DMS153 treated with DMSO at 0.1 percent for 48 hours (cell line): ENCODE data around the gene C1QTNF6.

Source experiments
- DNase-seq: peaks from one replicate; lab custom pipeline; 2025; ENCODE audit not compliant: unreplicated experiment; lab: John Stamatoyannopoulos, UW

Gene C1QTNF6

GRCh38 chr22:37224757-37225420 is 36.8 kb upstream of the C1QTNF6 start:
- no peak for DNase-seq

DNA sequence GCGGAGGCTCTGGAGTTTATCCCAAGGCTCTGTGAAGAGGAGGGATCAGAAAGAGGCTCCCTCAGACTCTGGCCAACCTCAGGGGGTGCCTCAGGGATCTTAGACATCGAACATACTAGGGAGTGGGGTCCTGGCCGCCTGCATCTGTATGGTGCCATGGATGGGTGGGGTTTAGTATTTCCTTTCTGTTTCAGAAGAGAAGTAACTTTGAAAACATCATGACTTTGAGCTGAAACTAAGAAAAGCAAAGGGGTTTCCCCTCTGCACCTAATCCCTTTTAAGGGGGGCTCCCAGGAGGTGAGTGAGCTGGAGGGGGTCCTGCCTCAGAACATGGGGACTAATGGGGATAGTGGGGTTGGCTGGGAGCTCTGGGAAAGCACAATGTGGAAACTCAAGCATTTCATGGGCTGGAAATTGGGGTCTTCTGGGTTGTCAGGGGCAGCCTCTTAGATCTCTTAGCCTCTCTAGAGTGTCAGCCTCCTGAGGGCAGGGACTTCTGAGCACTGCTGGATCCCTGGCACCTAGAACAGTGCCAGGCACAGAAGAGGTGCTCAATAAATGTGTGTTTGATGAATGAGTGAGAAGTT is 36.0 kb upstream of the C1QTNF6 start:
- no peak for DNase-seq

DNA sequence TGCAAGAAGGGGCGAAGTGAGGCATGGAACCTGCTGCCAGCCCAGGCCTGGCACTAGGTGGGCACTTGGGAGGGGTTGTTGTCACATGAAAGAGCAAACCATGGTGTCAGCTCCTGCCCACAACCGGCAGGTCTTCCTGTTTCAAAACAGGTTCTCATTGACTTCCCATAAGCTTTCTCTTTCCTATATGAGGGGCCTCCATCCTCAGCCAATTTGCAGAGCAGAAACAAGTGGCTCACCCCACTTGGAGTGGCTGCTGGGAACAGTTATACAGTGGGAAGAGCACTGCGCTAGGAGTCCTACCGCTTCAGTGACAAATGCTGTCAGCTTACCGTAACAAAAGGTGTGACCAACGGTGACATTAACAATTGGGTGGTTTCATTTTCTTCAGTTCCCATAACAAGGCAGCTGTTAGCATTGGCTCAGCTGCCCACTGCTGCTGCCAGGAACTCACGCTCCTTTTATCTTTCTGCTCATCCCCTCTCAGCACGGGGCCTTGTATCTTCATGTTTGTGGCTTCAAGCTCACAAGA is 34.5 kb upstream of the C1QTNF6 start:
- DNase-seq = no peak

- no peak for DNase-seq
These were observed 33.6 kb upstream of the C1QTNF6 start for GRCh38 chr22:37221424-37222333.

GRCh38 chr22:37220543-37220981 is 32.5 kb upstream of the C1QTNF6 start:
- no peak for DNase-seq

- no peak for DNase-seq
These were observed 31.5 kb upstream of the C1QTNF6 start for GRCh38 chr22:37219533-37219932.

GRCh38 chr22:37218771-37219411 is 30.8 kb upstream of the C1QTNF6 start:
- DNase-seq = no peak

DNA sequence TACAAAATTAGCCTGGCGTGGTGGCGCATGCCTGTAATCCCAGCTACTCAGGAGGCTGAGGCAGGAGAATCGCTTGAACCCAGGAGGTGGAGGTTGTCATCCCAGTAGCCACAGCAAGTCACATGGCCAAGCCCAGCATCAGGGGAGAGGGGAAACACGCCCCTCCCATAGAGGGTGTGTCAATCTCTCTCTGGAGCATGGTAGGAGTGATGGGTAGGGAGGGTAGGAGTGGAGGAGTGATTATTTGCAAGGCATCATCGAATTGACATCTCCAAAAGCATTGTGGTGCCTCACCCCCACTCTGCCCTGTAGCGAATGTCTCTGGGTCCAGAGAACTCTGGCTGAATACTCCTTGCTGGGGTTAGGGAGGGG is 30.3 kb upstream of the C1QTNF6 start:
- no peak for DNase-seq

GRCh38 chr22:37215890-37216289 is 27.8 kb upstream of the C1QTNF6 start:
- DNase-seq = no peak

- no peak for DNase-seq
These were observed 26.6 kb upstream of the C1QTNF6 start for GRCh38 chr22:37214731-37215030.

GRCh38 chr22:37213941-37214730 is 26.1 kb upstream of the C1QTNF6 start:
- no peak for DNase-seq

DNA sequence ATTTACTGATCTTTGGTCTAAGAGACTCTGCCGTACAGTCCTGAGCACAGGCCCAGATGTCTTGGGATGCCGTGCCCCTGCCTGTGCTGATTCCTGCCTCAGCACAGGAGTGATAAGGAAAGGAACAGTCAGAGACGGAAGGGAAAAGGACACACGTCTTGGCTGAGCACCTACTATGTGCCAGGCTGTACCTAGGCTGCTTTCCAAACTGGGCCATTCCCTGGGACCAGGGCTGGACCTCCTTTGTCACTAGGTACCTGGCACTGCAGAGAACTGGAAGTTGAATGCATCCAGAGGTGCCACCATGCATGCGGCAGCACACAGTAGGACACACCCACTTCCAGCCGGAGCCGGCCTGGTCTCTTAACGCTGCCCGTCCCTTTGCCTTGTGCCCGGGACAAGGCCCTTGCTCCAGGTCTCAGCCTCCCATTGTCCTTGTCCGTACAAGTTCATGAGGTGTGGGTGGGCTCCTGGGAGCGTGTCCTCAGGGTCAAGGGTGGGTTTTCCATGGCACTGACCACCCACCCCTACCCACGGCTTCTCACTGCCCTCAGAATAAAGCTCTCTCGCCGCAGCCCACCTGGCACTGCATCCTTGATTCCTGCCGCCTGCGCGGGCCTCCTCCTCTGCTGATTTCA is 25.3 kb upstream of the C1QTNF6 start:
- DNase-seq = no peak

DNA sequence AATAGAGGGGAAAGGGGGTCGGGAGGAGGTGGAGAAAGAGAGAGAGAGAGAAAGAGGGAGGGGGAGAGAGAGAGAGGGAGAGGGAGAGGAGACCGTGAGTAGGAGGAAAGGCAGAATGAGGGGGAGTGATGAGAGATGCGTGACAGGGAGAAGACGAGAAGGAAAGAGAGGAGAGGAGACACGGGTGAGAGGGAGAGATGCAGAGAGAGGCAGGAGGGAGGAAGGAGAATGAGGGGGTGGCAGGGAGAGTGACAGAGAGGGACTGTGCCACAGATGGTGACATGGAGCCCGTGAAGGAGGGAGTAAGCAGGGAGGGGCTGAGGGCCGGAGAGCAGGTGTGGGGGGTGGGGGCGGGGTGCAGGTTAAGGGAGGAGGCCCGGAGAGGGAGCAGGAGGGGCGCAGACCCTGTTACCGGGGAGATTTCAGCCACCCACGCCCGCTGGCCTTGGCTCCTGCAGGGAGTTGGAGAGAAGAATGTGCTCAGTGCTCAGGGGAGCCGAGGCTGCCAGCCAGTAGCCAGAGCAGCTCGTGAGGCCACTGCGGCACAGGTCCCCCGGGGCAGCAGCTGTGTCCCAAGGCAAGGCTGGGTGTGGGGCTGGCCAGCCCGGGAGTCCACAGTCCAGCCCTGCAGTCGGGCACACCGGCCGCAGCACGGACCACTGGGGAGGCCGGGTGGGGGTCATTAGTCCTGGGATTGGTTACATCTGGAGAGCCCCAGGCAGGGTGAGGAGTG is 24.3 kb upstream of the C1QTNF6 start, which contains the start of gene SSTR3:
Gene SSTR3, minus strand, starts transcription at position 304 of the 733 bp plus-strand sequence. CDS start 4,674 bp downstream, outside the sequence.
- no peak for DNase-seq

GRCh38 chr22:37211866-37212173 is 23.8 kb upstream of the C1QTNF6 start:
- no peak for DNase-seq

DNA sequence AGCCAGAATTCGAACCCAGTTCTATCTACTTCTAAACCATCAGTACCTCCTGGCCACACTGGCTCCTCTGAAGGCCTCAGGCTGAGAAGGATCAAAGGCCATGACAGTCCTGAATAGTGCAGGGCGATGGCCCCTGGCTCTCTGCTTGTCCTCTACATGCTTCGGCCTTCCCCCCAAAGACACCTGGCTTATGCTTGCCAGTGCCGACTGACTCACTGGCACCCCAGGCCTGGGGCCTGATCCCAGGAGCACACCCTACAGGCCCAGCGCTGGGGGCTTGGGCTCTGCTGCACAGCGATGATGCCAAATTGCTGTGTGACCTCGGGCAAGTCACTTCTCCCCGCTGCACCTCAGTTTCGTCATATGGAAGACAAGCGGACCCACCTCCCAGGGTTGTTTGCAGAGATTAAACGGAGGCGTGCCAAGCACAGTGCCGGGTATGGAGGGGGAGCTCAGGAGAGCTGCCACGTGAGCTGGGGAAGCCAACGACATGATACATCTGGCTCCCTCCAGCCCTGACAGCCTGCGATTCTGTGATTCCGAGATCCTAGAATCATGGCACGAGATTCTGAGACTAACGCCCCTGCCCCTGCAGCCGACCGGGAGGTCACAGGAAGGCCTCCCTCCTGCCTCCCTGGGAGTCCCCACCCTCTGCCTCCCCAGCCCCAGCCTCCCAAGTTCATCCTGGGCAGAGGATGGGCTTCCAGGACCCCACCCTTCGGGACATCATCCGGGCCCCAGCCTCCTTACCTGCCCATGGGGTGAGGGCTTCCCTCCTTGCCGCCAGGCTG is 23.2 kb upstream of the C1QTNF6 start:
- DNase-seq = no peak

GRCh38 chr22:37210041-37210803 is 22.2 kb upstream of the C1QTNF6 start:
- DNase-seq = no peak

GRCh38 chr22:37209140-37209845 is 21.2 kb upstream of the C1QTNF6 start:
- DNase-seq = no peak
